Dendritic cell treated with granulocyte-macrophage colony-stimulating factor and Interleukin-4, amounts not matched to agents 40 ng/mL and 50 ng/mL, for 4 days (primary cell): ENCODE data around the gene PIPOX.

ENCODE experiments used
- H3K27ac Mint-ChIP-seq: one replicate; pipeline ENCODE4 v1.8.0; 2022; ENCODE audit warnings: mild to moderate bottlenecking, mixed read lengths
- H3K27me3 Mint-ChIP-seq: one replicate; pipeline ENCODE4 v1.8.0; 2022; ENCODE audit warnings: mild to moderate bottlenecking, mixed read lengths
- H3K36me3 Mint-ChIP-seq: one replicate; pipeline ENCODE4 v1.8.0; 2022; ENCODE audit warnings: low read depth, mixed read lengths
- H3K4me1 Mint-ChIP-seq: one replicate; pipeline ENCODE4 v1.8.0; 2022; ENCODE audit warnings: low read depth, mixed read lengths
- H3K4me3 Mint-ChIP-seq: one replicate; pipeline ENCODE4 v1.8.0; 2022; ENCODE audit warnings: mild to moderate bottlenecking, moderate library complexity, mixed read lengths
- H3K9me3 Mint-ChIP-seq: one replicate; pipeline ENCODE4 v1.8.0; 2022; ENCODE audit warnings: mixed read lengths
- intact Hi-C: fragments of 100-400 bp; cut with micrococcal nuclease; formaldehyde crosslinking; loops from one replicate; pipeline ENCODE4 v1.15.0; 2022

The PIPOX gene, protein sequence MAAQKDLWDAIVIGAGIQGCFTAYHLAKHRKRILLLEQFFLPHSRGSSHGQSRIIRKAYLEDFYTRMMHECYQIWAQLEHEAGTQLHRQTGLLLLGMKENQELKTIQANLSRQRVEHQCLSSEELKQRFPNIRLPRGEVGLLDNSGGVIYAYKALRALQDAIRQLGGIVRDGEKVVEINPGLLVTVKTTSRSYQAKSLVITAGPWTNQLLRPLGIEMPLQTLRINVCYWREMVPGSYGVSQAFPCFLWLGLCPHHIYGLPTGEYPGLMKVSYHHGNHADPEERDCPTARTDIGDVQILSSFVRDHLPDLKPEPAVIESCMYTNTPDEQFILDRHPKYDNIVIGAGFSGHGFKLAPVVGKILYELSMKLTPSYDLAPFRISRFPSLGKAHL

DNA sequence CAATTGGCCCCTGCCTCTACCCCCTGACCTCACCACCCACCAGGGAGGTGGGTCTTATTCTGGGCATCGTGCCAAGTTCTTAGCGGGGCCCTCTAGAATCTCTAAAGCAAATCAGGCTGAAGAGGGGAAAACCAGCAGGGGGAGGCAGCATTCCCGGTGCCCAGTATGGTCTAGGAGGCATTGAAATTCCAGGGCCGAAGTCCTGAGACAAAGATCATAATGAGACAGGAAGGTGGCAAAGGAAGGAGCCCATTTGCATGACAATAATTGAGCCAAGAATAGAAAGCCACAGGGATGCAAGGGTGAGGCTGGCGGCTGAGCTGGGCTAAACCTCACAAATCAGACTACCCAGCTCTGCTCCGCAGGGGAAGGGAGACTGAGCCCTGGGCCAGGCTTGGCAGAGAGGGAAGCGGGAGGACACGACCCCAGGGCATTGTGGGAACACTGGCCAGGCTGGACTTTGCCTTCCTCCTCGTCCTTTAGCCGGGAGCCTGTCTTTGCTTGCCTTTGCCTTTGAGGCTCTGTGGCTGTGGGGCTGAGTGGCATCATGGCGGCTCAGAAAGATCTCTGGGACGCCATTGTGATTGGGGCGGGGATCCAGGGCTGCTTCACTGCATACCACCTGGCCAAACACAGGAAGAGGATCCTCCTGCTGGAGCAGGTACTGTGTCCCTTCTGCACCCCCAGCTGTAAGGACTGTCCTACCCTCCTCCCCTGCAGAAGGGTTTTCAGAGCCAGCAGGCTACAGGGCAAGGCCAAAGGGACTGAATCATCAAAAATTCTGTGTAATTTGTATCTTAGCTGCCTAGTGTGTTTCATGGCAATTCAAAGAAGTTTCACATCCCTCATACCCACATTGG is at the start of gene PIPOX:
TSS of gene PIPOX (plus strand) at position 463 of the 860 bp plus-strand sequence. CDS start at position 548, 85 bp downstream.
- Mint-ChIP-seq H3K36me3 (no peaks in the 10 kb centered on the region), H3K27ac (peak within 1 kb of the TSS; percentile 95), H3K9me3 (no peaks in the 10 kb centered on the region), H3K27me3 (no peaks in the 10 kb centered on the region), H3K4me1 (peaks cover 68% of the 10 kb centered on the region), H3K4me3 (peak within 1 kb of the TSS; percentile 70)
- intact Hi-C loops: loop anchor here (5.0 kb wide), 2 partner anchors 34 to 69 kb away; no protein-coding TSS in a partner anchor

DNA sequence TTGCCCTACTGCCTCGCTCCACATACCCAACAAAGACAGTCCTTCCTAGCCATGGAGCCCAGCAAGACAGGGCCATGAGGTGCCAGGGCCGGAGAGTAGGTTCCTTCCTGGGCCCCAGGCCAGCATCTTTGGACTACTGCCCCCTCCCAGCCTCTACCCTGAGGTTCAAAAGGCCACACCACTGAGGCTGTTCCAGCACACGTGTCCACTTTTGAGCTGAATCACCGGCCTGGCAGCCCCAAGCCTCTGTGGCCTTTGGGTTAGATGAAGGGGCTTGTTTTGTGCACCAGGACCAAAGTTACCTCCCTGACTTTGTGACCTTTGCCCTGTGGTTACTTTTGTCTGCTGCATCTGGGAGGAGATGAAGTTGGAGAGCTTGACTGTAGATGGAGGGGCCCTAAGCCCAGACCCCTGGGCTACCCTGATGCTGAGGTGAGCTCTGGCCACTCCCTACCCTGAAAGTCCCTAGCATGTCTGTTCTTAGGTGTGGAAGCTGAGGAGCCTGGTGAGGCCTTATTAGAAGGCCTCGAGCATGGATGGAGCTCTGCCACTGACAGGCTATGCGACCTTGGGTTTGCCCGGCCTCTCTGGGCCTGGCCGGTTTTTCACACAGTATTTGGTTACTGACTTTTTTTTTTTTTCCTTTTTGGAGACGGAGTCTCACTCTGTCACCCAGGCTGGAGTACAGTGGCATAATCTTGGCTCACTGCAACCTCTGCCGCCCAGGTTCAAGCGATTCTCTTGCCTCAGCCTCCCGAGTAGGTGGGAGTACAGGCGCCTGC is 49.1 kb upstream of the PIPOX start:
- Mint-ChIP-seq H3K9me3 (no peaks in the 10 kb centered on the region), H3K4me1 (peaks cover 14% of the 10 kb centered on the region), H3K27me3 (peaks cover 39% of the 10 kb centered on the region), H3K36me3 (no peaks in the 10 kb centered on the region), H3K4me3 (no peak overlapping the region), H3K27ac (no peak overlapping the region)
- intact Hi-C loops: no loop called here

DNA sequence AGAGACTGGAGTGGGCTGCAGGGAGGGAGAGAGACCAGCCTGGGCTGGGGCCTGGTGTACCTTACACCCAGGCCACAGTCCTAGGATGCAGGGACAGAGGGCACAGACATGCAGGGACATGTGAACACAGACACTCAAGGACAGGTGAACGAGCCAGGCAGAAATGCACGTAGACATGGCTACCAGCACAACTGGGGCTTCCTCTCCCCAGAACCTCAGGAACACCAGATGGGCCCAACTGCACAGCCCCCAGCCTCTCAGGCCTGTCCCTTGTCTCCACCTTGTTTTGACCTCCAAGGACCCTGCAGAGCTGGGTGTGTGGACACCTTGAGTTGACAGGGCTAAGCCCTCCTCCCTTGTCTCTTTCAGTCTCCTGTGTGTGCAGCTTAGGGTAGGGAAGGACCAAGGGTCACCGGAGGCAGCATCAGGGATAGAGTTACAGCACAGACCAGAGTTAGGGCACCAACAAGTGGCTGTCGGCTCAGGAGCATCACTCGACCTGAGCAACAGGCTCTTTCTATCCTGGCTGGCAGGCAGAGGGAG is 46.3 kb upstream of the PIPOX start:
- H3K9me3 Mint-ChIP-seq: no peaks in the 10 kb centered on the region
- H3K27me3 Mint-ChIP-seq: peaks cover 43% of the 10 kb centered on the region
- no peak overlapping the region for H3K4me3 Mint-ChIP-seq
- no peaks in the 10 kb centered on the region for H3K36me3 Mint-ChIP-seq
- intact Hi-C loops: no loop called here
- no peak overlapping the region for H3K27ac Mint-ChIP-seq
- peaks cover 14% of the 10 kb centered on the region for H3K4me1 Mint-ChIP-seq

DNA sequence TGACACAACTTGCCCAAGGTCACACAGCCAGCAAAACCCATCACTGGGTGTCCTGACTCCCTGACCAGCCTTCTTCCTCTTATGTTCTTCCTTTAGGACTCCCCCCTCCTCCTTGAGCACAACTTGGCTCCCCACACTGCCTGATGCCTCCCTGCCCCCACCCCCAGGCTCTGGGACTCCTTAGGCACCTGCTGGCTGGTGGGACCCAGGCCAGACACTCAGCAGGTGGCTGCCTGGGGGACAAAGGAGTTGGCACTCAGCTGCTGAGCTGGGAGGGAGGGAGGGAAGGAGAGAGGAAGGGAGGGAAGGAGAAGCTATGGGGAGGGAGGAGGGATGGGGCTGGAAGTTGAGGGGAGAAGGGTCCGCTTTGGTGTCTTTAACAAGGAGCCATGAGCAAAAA is 45.1 kb upstream of the PIPOX start:
- no peaks in the 10 kb centered on the region for H3K36me3 Mint-ChIP-seq
- H3K4me1 Mint-ChIP-seq: peaks cover 14% of the 10 kb centered on the region
- H3K9me3 Mint-ChIP-seq: no peaks in the 10 kb centered on the region
- H3K4me3 Mint-ChIP-seq: no peak overlapping the region
- peaks cover 49% of the 10 kb centered on the region for H3K27me3 Mint-ChIP-seq
- intact Hi-C loops: no loop called here
- H3K27ac Mint-ChIP-seq: no peak overlapping the region

DNA sequence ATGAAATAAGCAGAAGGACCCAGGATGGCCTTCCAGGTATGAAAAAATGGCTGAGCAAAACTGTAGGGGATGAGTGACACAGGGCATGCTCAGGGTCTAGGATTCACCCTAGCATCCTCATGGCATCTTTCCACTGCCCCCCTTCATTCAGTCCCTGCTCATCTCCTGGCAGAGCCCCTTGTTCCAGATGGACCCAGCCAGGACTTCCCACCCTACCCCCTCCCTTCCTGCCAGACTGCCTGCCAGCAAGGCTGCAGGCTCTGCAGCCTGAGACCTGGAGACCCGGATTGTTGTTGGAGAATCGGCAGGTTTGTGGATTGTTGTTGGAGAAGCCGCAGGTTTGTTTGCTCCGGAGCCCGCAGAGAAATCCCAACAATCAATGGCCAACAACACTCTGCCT is 43.7 kb upstream of the PIPOX start:
- intact Hi-C loops: no loop called here
- Mint-ChIP-seq H3K4me3 (no peak overlapping the region), H3K27me3 (peaks cover 60% of the 10 kb centered on the region), H3K9me3 (no peaks in the 10 kb centered on the region), H3K4me1 (peaks cover 14% of the 10 kb centered on the region), H3K27ac (no peak overlapping the region), H3K36me3 (no peaks in the 10 kb centered on the region)

DNA sequence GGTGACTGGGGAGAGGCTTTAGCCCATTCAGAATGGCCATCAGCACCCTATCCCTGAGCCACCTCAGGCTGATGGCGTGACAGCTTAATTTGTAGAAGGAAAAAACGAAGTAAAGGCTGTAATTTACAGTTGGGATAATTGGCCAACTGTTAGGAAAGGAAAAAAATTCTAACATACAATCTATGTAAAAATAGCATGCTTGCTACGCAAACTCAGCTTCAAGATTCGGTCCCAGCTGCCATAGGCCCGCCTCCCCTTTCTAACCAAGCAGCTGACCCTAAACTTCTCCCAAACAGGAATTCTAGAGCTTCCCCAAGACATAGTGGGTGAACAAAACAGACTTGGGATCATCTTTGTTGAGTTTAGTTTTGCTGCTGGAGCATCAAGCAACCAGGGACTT is 42.0 kb upstream of the PIPOX start:
- no peak overlapping the region for H3K27ac Mint-ChIP-seq
- H3K4me1 Mint-ChIP-seq: peaks cover 7% of the 10 kb centered on the region
- H3K27me3 Mint-ChIP-seq: peaks cover 66% of the 10 kb centered on the region
- H3K4me3 Mint-ChIP-seq: no peak overlapping the region
- H3K9me3 Mint-ChIP-seq: no peaks in the 10 kb centered on the region
- intact Hi-C loops: no loop called here
- H3K36me3 Mint-ChIP-seq: no peaks in the 10 kb centered on the region

DNA sequence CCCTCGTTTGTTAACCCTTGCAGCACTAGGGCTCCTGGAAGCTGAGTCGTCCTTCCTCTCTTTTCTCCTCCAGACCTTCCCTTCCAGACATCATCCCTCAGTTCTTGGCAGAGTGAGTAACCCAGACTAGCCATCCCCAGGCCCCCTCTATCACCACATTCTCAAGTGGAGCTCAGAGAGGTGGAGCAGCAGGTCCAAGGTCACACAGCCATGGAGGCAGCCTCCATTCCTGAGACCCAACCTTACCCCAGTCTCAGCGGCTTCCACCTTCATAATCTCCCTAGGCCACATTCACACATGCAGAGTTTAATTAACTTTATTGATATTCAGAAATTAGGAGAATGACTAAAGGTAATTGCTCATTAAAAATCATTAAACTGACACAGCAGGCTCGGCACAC is 40.1 kb upstream of the PIPOX start:
- H3K4me3 Mint-ChIP-seq: no peak overlapping the region
- H3K27ac Mint-ChIP-seq: no peak overlapping the region
- intact Hi-C loops: no loop called here
- H3K9me3 Mint-ChIP-seq: no peaks in the 10 kb centered on the region
- no peaks in the 10 kb centered on the region for H3K36me3 Mint-ChIP-seq
- peaks cover 5% of the 10 kb centered on the region for H3K4me1 Mint-ChIP-seq
- peaks cover 75% of the 10 kb centered on the region for H3K27me3 Mint-ChIP-seq

DNA sequence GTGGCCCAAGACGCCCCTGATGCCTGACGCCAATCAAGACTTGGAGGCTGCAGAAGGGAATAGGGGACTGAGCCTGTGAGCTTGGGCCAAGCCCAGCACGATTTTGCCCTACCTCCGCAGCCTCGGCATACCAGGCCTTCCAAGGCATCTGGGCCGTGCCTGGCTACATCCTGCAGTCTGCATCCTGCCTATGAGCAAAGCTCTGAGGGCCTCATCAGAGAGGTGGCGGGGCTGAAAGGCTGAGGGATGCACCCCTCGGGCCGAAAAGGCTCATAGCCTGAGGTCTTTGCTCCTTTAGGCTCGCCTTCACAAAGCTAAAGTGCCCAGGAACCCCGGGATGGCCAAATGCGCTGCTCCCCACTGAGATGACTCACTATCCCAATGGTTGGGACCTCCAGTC is 39.7 kb upstream of the PIPOX start:
- H3K9me3 Mint-ChIP-seq: no peaks in the 10 kb centered on the region
- peaks cover 5% of the 10 kb centered on the region for H3K4me1 Mint-ChIP-seq
- intact Hi-C loops: no loop called here
- H3K4me3 Mint-ChIP-seq: no peak overlapping the region
- H3K27me3 Mint-ChIP-seq: peaks cover 74% of the 10 kb centered on the region
- H3K27ac Mint-ChIP-seq: no peak overlapping the region
- H3K36me3 Mint-ChIP-seq: no peaks in the 10 kb centered on the region

DNA sequence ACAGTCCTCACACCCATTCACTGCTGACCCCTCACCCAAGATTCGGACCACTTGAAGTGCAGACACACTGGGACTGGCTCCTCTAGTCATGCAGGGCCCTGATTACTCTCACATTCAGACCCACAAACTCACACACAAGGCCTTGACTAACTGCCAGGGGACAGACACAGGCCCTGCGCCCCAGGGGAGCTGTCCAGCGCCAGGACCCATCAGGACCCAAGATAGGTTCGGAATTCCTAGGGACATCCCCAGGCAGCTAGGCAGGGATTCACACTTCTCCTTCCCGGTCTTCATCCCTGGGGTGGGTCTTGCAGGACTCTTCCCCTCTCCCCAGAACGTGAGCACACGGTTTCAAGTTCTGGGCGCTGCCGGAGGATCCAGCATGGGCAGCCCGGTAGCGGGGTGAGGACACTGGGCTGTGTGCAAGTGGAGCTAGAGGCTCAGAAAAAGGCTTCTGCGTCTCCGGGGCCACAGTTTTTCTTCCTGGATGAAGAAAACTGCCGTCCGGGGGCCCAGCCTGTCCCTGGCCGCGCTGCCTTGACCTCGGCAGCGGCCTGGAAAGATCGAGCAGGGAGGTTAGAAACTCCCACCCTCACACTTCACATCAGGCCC is 38.8 kb upstream of the PIPOX start:
- Mint-ChIP-seq H3K4me3 (no peak overlapping the region), H3K36me3 (no peaks in the 10 kb centered on the region), H3K27ac (no peak overlapping the region), H3K4me1 (peaks cover 5% of the 10 kb centered on the region), H3K9me3 (no peaks in the 10 kb centered on the region), H3K27me3 (peaks cover 75% of the 10 kb centered on the region)
- intact Hi-C loops: no loop called here

DNA sequence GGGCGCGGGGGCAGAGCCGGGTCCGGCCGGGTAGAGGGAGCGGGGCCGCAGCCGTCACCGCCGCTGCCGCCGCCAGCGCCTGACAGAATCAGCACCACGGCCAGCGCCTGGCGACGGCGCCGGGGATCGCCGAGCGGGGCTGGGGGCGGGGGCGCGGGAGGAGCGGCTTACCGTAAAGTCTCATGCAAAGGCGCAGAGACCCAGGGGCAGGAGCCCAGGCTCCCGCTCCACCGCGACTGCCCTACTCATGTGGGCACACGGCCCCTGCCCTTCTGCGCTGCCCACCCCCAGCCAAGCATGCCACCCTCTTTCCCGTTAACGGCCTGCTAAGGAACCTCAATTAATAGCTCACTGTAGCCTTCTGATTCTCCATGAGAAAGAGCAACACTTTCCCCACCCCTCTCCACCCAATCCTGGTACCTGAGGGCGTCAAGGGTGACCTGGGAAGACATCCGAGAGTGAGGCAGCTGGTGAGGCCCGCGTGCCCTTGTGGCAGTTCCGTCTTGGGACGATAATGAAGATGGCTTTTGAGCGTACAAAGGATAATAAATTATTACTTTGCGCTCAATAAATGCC is 36.9 kb upstream of the PIPOX start, which contains the start of gene SEZ6:
TSS of gene SEZ6 (minus strand) at position 98 of the 576 bp plus-strand sequence. CDS start 164 bp downstream, outside the sequence.
- intact Hi-C loops: no loop called here
- Mint-ChIP-seq H3K36me3 (no peaks in the 10 kb centered on the region), H3K27me3 (peaks cover 86% of the 10 kb centered on the region), H3K4me3 (no peak within 1 kb of the TSS), H3K4me1 (peaks cover 5% of the 10 kb centered on the region), H3K9me3 (no peaks in the 10 kb centered on the region), H3K27ac (no peak within 1 kb of the TSS)

DNA sequence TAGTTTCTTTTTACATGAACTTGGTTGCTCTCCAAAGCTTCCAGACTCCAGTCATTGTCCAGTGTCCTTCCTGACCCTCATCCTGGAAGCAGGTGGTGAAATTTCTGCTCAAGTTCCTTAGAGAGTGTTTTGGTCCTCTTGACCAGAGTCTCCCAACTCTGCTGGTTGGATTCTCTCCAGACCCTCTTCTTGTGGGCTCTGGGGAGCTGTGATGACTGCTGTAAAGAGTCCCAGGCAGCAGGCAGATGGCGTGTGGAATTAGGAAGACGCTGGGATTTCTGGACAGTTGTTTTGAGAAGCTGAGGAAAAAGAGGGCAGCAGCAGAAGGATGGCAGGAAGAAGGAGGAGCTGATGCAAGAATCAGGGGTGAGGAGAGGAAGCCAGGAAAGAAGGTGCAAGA is 35.5 kb upstream of the PIPOX start:
- Mint-ChIP-seq H3K36me3 (no peaks in the 10 kb centered on the region), H3K4me1 (peaks cover 11% of the 10 kb centered on the region), H3K4me3 (no peak overlapping the region), H3K9me3 (no peaks in the 10 kb centered on the region), H3K27me3 (peaks cover 86% of the 10 kb centered on the region), H3K27ac (no peak overlapping the region)
- intact Hi-C loops: no loop called here

DNA sequence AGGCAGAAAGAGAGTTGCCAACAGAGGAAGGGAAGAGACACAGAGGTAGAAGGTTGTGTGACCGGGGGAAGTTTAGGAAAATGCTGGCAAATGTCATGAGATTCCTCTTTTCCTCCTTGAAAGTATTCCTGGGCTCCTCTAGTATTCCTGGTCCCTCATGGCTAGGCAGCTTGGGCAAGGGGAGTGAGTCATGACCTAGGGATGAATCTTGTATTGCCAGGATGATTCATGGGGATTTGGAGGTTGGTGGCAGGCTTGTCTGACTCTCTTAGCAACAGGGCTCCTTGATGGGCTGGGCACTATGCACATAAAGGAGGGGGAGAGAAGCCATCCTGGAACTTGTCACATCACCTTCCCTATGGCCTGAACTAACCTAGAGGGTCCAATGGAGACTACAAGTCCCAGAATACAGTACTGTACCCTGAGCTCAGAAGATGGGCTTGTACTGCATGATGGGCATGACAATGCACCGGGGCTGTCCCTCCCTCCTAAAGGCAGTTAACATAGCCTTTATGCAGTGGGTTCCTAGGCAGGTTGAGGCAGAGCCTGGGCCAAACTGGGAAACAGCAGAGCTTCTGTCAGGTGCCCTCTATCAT is 35.0 kb upstream of the PIPOX start:
- intact Hi-C loops: no loop called here
- H3K4me3 Mint-ChIP-seq: no peak overlapping the region

DNA sequence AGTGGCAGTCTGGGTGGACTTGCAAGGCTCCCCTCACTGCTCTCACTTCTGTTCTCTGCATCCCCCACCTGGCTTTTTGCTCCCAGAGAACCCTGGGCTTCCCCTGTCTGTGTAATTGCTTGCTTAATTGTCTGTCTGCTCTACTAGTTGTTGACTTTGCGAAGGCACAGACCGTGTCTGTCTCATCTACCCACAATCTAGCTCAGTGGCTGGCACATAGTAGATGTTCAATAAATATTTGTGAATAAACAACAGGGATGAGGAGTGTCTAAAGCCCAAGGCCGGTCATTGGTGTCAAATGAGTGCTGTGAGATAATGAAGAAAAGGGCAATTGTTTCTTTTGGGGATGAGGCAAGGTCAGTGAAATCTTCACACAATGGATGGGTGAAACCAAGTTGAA is 34.4 kb upstream of the PIPOX start:
- H3K27me3 Mint-ChIP-seq: peaks cover 77% of the 10 kb centered on the region
- H3K4me3 Mint-ChIP-seq: no peak overlapping the region
- H3K4me1 Mint-ChIP-seq: peaks cover 11% of the 10 kb centered on the region
- intact Hi-C loops: no loop called here
- H3K36me3 Mint-ChIP-seq: no peaks in the 10 kb centered on the region
- H3K27ac Mint-ChIP-seq: no peak overlapping the region
- no peaks in the 10 kb centered on the region for H3K9me3 Mint-ChIP-seq

More for the DNA sequence above, 35.0 kb upstream of the PIPOX start:
- Mint-ChIP-seq H3K4me1 (peaks cover 11% of the 10 kb centered on the region), H3K36me3 (no peaks in the 10 kb centered on the region), H3K27me3 (peaks cover 83% of the 10 kb centered on the region), H3K9me3 (no peaks in the 10 kb centered on the region), H3K27ac (no peak overlapping the region)
